Measurements from ENCODE around the gene SYPL1.

GRCh38 chr7:106069471-106070200 lies 42.5 kb downstream of the SYPL1 start:
- TF ChIP-seq CTCF (IDR thresholded peaks at IDR 0.05 in 8 of 11, conservative IDR thresholded peaks at IDR 0.05 in 3 of 11) (no peak), POLR2A (IDR thresholded peaks at IDR 0.05) (no peak)

Data from spleen (tissue), 7 donors.